ENCODE data around the gene DENND4A.

The DENND4A gene

GRCh38 chr15:65787260-65787659 lies 4.8 kb downstream of the DENND4A start:
- no peak for DNase-seq

GRCh38 chr15:65785151-65785550 lies 6.9 kb downstream of the DENND4A start:
- no peak for DNase-seq

GRCh38 chr15:65783872-65784271 lies 8.2 kb downstream of the DENND4A start:
- no peak for DNase-seq

- DNase-seq, result peak; percentile 50
Observed at GRCh38 chr15:65782096-65782495, 10.0 kb downstream of the DENND4A start.

- DNase-seq, result peak; percentile 46
Observed at GRCh38 chr15:65778701-65779100, 13.4 kb downstream of the DENND4A start.

GRCh38 chr15:65778269-65778668 lies 13.8 kb downstream of the DENND4A start:
- DNase-seq, result no peak

- no peak for DNase-seq
Observed at GRCh38 chr15:65777843-65778242, 14.2 kb downstream of the DENND4A start.

GRCh38 chr15:65777053-65777452 lies 15.0 kb downstream of the DENND4A start:
- DNase-seq, result no peak

- no peak for DNase-seq
Observed at GRCh38 chr15:65773386-65774111, 18.5 kb downstream of the DENND4A start.

GRCh38 chr15:65772930-65773329 lies 19.2 kb downstream of the DENND4A start:
- no peak for DNase-seq

GRCh38 chr15:65771870-65772269 lies 20.2 kb downstream of the DENND4A start:
- DNase-seq, result no peak

GRCh38 chr15:65769482-65769881 lies 22.6 kb downstream of the DENND4A start:
- DNase-seq, result no peak

GRCh38 chr15:65767895-65768294 lies 24.2 kb downstream of the DENND4A start:
- peak; percentile 58 for DNase-seq

- no peak for DNase-seq
Observed at GRCh38 chr15:65767264-65767595, 24.9 kb downstream of the DENND4A start.

GRCh38 chr15:65766422-65767263 lies 25.4 kb downstream of the DENND4A start:
- no peak for DNase-seq

GRCh38 chr15:65765106-65765505 lies 27.0 kb downstream of the DENND4A start:
- DNase-seq, result no peak

- peak; percentile 56 for DNase-seq
Observed at GRCh38 chr15:65762914-65763787, 28.9 kb downstream of the DENND4A start.

- DNase-seq, result no peak
Observed at GRCh38 chr15:65762399-65762798, 29.7 kb downstream of the DENND4A start.

- DNase-seq, result no peak
Observed at GRCh38 chr15:65761210-65761926, 30.7 kb downstream of the DENND4A start.

GRCh38 chr15:65759441-65759840 lies 32.7 kb downstream of the DENND4A start:
- no peak for DNase-seq

GRCh38 chr15:65758242-65758641 lies 33.9 kb downstream of the DENND4A start:
- no peak for DNase-seq

GRCh38 chr15:65757256-65757655 lies 34.8 kb downstream of the DENND4A start:
- no peak for DNase-seq

Data from activated effector memory CD4-positive, alpha-beta T cell treated with anti-CD3 and anti-CD28 coated beads, Interleukin-2, amount 50 U/mL, for 16 hours (primary cell).